Right renal cortex interstitium (tissue), 3 donors: ENCODE measurements around the gene MIDN. TPM values are rescaled to one million over a fixed set of nuclear protein-coding genes. Genes with fewer than 3 reads are reported as not detected.
A peak's percentile ranks its signal among the peaks of the same experiment; 100 is the strongest.
"Not testable (repeated sequence)": the region's sequence is repeated elsewhere in the genome, so short reads cannot be mapped to it uniquely, and the experiment has no call there.

Experiments
- DNase-seq, 3 donors: peaks; one replicate each; pipeline ENCODE4 v3.0.0-alpha.2; 2013; ENCODE audit warnings: low read depth in 3 of 3, low spot score in 2 of 3
- polyA plus RNA-seq, 3 donors: library from polyadenylated mRNA; unstranded; fragments of 120-200 nt; gene quantifications; one replicate each; pipeline ENCODE4 v1.2.1, GENCODE V29; 2013; ENCODE audit not compliant: insufficient read length in 3 of 3

Gene MIDN
- polyA plus RNA-seq, 3 donors = 38.0 to 41.7 (median 39.3) TPM

DNA sequence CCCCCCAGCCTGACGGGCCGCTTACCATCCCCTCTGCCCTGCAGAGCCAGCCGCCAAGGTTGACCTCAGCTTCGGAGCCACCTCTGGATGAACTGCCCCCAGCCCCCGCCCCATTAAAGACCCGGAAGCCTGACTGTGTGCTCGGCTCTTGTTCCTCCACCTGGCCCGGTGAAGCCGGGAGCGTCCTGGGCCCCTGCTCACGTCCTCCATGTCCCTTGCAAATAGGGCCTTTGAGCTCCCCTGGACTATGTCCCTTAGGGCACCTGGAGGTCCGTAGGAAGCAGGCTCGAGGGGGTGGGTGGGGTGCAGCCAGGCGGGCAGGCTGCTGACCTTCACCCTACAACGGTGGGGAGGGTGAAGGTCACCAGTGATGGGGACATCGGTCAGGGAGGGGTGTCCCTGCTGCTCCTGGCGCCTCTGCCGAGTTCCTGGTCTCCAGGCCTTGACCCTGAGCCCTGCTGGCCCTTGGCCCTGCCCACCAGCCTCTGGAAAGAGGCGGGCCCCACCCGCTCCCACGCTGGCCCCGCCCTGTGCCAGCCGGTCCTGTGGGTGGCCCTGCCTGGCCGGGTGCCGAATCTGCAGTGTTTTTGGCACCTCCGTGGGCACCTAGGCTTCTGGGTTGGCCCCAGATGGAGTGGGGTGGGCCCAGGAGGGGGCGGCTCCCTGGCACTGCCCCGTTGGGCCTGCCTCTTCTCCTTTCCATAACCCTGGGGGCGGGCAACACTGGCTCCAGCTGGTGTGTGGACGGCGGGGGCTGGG lies 3.5 kb upstream of the MIDN start:
- DNase-seq = no peak

GRCh38 chr19:1245494-1246264 lies 2.7 kb upstream of the MIDN start:
- DNase-seq = no peak

GRCh38 chr19:1246265-1247087 lies 1.9 kb upstream of the MIDN start:
- DNase-seq = not testable (repeated sequence)

DNA sequence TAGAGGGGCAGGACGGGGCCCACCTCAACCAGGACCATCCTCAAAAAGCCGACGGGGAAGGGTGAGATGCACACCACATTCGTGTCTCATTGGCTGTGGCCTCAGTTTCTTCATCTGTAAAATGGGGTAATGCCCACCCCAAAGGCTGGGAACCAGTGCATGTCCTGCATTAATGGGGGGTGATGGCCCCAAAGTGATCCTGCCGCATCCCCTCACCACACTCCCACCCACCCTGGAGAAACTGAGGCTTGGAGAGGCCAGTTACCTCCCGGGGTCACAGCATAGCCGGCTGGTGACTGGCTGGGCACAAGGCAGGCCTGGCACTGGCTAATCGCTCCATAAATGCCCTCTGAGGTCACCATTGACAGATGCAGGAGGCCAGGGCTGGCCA lies 640 bp upstream of the MIDN start:
- no peak for DNase-seq

DNA sequence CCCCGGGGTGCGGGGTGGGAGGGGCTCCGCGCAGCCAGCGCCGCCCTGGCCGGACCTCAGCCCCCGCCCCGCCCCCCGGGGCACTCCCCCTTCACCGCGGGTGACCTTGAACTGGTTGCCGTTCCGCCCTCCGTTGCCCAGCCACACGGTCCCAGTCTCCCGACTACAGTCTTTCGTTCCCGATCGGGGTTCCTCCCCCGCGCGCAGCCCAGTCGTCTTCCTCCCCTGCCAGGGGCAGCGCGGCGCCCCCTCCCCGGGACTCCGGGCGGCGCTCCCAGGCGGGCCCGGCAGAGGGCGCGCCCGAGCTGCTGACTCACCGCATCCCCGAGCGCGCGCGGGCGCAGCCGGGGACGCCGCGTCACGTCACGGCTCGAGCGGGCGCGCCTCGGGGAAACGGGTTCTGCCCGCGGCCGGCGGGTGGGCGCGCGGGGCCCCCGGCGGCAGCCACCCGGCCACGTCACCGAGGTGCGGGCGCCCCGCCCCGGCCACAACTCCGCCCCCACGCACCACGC lies 459 bp downstream of the MIDN start:
- no peak for DNase-seq

GRCh38 chr19:1249298-1249989 lies 1.1 kb downstream of the MIDN start:
- DNase-seq = peak in 2 of 3 donors; percentile 89 to 94

DNA sequence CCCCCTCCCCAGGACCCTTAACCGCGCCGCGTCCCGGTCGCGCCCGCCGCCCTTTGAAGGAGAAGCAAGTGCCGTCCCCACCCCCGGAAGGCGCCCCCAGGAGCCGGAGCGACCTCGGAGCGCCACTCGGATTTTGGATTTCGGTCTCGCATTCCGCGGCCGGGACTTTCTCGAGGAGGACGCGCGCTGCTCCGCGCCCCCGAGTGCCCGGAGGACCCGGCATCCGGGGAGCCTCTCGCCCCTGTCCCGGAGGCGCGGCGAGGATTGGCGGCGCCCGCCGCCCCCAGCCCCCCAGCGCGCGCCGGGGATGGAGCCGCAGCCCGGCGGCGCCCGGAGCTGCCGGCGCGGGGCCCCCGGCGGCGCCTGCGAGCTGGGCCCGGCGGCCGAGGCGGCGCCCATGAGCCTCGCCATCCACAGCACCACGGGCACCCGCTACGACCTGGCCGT lies 1.6 kb downstream of the MIDN start:
- DNase-seq = no peak

DNA sequence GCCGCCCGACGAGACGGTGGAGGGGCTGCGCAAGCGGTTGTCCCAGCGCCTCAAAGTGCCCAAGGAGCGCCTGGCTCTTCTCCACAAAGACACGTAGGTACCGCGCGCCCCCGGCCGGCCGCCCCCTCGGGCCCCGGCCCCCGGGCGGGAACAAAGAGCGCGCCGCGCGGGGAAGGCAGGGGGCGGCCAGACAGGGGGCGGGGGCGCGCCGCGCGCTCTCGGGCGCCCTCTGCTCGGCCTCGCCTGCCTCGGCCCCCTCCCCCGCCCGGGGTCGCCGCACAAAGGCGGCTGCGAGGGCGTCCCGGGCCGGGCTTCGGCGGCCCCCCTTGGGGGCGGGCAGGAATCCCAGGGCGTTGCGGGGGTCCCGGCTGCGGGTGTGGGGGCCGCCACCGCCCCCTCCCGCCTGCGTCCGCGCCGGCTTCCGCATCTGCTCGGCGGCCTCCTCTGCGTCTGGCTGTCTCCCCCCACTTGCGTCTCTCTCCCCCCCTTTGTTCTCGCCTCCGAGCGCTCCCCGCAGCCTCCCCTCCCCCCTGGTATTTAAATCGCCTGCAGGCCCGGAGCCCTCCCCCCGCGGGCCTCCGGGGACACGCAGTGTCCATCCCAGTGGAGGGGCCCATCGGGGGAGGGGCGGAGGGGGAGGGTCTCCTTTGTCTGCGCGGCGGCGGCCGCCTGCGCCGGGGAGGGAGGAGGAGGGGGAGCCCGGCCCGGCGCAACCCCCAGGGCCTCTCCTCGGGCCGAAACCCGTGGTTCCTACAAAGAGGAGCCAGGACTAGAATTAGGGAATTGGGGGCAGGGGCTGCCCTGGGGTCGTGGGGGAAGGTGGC lies 2.3 kb downstream of the MIDN start:
- DNase-seq = no peak

- DNase-seq = no peak
Observed at GRCh38 chr19:1251330-1252220, 3.2 kb downstream of the MIDN start.

DNA sequence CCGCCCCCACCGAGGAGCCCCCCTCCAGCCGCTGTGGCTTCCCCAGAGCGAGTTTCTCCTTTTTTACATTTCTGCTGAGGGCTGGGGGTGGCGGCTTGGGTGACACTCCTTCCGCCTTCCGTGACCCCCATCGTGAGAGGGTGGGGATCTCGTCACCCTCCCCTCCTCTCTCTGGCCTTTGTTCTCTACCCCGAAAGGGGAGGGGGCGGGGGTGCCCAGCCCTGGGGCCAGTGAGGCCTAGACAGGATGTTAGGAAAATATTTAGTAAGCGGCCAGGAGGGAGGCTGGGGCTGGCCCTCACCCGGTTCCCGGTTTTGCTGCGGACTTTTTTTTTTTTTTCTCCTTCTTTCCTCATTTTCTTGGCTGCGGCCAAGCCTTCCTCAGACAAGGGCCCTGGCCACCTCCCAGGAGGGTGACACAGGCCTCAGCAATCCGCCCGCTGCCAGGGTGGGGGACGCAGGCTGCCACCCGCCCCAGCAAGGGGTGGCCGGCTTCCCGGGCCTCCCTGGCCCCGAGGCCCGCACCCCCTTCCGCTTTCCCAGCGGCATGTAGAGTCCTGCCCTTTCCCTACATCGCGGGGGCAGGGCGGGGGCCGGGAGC lies 3.9 kb downstream of the MIDN start:
- DNase-seq = no peak

GRCh38 chr19:1252821-1253513 lies 4.6 kb downstream of the MIDN start:
- DNase-seq = no peak

DNA sequence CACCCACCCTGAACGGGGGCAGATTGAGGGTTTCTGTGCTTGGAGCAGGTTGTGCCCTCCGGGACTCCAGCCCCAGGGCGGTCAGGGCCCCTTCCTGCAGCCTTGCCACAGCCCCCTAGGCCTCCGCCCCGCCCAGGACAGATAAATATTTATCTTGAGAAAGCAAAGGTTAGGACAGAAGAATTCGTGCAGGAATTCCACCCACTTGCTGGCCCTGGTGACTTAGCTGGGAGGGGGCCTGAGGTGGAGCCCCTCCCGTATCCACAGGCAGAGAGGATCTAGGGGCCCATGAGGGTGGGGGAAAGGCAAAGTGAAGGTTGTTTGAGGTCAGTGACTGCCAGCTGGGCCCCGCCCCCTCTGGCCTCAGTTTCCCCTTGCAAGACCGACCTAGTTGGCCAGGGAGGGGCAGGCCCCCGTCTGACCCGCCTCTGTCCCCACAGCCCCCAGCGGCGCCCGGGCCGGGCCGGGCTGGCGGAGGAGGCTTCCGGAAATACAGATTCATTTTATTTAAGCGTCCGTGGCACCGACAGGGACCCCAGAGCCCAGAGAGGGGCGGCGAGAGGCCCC lies 5.2 kb downstream of the MIDN start:
- no peak for DNase-seq

DNA sequence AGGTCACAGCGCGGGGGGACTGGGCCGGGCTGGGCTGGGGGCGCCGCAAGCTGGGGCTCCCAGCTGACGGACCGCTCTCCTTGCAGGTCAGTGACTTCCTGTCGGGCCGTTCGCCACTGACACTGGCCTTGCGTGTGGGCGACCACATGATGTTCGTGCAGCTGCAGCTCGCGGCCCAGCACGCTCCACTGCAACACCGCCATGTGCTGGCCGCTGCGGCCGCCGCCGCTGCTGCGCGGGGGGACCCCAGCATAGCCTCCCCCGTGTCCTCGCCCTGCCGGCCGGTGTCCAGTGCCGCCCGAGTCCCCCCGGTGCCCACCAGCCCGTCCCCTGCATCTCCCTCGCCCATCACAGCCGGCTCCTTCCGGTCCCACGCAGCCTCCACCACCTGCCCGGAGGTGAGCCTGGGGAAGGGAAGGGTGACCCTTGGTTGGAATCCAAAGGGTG lies 5.7 kb downstream of the MIDN start:
- DNase-seq = no peak

DNA sequence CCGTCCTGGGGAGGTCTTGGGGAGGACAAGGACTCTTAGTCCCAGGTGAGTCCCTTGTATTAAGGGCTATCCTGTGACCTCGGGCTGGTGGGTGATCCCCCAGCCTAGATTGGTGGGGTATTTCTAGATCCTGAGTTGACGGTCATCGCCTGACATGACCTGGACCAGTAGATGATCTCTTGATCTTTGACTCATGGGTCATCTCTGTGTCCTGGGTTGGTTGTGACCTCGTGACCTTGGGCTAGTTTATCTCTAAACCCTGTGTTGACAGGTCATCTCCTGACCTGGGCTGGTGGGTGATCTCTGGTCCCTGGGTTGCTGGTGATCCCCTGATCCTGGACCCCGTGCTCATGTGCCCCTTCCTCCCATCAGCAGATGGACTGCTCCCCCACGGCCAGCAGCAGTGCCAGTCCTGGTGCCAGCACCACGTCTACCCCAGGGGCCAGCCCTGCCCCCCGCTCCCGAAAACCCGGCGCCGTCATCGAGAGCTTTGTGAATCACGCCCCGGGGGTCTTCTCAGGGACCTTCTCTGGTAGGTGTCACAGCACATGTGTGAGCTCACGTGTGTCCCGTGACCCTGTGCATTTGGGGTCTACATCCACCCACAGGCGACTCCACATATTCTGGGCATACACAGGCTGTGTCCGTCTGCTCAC lies 6.3 kb downstream of the MIDN start:
- no peak for DNase-seq

DNA sequence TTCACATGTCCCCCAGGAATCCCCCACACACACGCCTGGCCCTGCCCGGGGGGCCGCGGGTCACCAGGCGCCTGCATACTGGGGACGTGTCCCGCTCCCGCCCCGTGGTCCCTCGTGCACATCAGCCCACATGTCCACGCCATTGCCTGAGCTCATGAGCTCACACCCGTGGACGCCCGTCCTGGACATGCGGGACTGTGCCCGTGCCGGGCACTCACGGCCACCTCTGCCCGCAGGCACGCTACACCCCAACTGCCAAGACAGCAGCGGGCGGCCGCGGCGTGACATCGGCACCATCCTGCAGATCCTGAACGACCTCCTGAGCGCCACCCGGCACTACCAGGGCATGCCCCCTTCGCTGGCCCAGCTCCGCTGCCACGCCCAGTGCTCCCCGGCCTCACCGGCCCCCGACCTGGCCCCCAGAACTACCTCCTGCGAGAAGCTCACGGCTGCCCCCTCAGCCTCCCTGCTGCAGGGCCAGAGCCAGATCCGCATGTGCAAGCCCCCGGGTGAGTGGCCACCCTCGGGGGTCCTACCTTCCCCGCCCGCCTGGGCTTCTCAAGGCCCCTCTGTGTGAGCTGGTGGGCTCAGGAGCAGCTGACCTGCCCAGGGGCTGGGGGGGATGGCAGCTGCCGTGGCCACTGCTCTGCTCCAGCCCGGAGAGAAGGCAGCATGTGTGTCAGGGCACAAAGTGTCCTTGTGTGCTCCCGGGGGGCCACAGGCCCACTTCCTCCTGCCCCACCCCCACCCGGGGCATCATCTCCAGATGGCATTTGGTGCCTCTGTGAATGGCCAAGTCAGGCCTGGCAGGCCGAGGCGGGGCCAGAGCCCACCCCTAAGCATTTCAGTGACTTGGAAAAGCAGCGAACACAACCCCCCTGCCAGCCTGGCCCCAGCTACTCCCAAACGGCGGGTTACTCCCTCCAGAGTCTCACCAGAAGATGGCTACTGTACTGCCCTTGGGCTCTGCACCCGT lies 7.1 kb downstream of the MIDN start:
- DNase-seq = no peak
